Measurements from ENCODE around the gene MCOLN2. TPM values are rescaled to one million over a fixed set of nuclear protein-coding genes. Genes with fewer than 3 reads are reported as not detected.

MCOLN2 gene
- total and polyA plus RNA-seq, 2 of the 8 experiments (the other 6 are each of a cell fraction or from before 2014, with no cell fraction given), result 1.7 to 6.1 TPM

GRCh38 chr1:84956097-84956496 lies 40.8 kb downstream of the MCOLN2 start (continued):
- no peak for TF ChIP-seq SP4 (IDR thresholded peaks at IDR 0.05; ENCODE audit: low read length)

DNA sequence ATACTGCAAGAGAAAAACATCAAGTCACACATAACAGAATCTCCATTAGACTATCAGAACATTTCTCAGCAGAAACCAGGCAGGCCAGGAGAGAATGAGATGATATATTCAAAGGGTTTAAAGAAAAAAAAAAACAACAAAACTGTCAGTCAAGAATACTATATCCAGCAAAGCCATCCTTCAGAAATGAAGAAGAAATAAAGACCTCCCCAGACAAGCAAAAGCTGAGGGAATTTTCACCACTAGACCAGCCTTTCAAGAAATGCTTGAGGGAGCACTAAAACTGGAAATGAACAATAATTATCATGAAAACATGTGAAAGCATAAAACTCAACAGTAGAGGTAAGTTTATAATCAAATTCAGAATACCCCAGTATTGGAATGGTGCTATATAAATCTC lies 47.2 kb downstream of the MCOLN2 start:
- CTCF ChIA-PET (ENCODE audit: partially characterized antibody), result interaction anchor here (2.2 to 10.0 kb wide), 4 partner anchors 8 to 305 kb away, joined by 9 to 122 read pairs (median 62); no protein-coding TSS in a partner anchor
- FAIRE-seq, result no peak
- TF ChIP-seq NRF1 (IDR thresholded peaks at IDR 0.05; ENCODE audit: low read depth, low read length) (no peak), JUN (IDR thresholded peaks at IDR 0.05; ENCODE audit: low read depth, low read length) (no peak), CEBPB (IDR thresholded peaks at IDR 0.05; ENCODE audit: low read depth, low read length) (no peak), ASH2L (IDR thresholded peaks at IDR 0.05; ENCODE audit: low read length) (no peak), HDAC2 (IDR thresholded peaks at IDR 0.05; ENCODE audit: borderline replicate concordance in 1 of 2, low read depth in 2 of 2, low read length in 2 of 2) (no peak), BCL11A (IDR thresholded peaks at IDR 0.05; ENCODE audit: low read depth in 2 of 2, low read length in 2 of 2) (no peak), ATF3 (IDR thresholded peaks at IDR 0.05; ENCODE audit: insufficient read depth, low read depth, low read length) (no peak), POLR2AphosphoS5 (IDR thresholded peaks at IDR 0.05; ENCODE audit: low read depth, low read length) (no peak), YY1 (IDR thresholded peaks at IDR 0.05; ENCODE audit: low read depth, low read length) (no peak)
- TF ChIP-seq, protein P1, sequence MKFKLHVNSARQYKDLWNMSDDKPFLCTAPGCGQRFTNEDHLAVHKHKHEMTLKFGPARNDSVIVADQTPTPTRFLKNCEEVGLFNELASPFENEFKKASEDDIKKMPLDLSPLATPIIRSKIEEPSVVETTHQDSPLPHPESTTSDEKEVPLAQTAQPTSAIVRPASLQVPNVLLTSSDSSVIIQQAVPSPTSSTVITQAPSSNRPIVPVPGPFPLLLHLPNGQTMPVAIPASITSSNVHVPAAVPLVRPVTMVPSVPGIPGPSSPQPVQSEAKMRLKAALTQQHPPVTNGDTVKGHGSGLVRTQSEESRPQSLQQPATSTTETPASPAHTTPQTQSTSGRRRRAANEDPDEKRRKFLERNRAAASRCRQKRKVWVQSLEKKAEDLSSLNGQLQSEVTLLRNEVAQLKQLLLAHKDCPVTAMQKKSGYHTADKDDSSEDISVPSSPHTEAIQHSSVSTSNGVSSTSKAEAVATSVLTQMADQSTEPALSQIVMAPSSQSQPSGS (IDR thresholded peaks at IDR 0.05; ENCODE audit: low read length), result no peak

More for the DNA sequence above, 47.2 kb downstream of the MCOLN2 start:
- no peak overlapping the region for H3K4me3 ChIP-seq (ENCODE audit: extremely low read depth in 1 of 4, insufficient read depth in 2 of 4, low read depth in 3 of 4, low read length in 4 of 4)
- H3K18ac ChIP-seq (ENCODE audit: extremely low read depth, low read length), result no peak overlapping the region
- no peak overlapping the region for H2BK20ac ChIP-seq (ENCODE audit: low read length)
- no peak overlapping the region for H2BK5ac ChIP-seq (ENCODE audit: low read depth, low read length)
- no peak overlapping the region for H4K8ac ChIP-seq (ENCODE audit: extremely low read depth, insufficient read depth, low read length)
- H3K4ac ChIP-seq (replicated peaks; ENCODE audit: insufficient read length, low read depth, low read length), result no peak overlapping the region
- H2BK15ac ChIP-seq (ENCODE audit: low read length), result no peak overlapping the region
- H3K23ac ChIP-seq (ENCODE audit: insufficient read length), result no peak overlapping the region
- H2AFZ ChIP-seq (ENCODE audit: low read length), result no peak overlapping the region
- H4K91ac ChIP-seq (replicated peaks; ENCODE audit: insufficient read length, low read length), result no peak overlapping the region
- no peak overlapping the region for H3K4me2 ChIP-seq (ENCODE audit: insufficient read depth in 1 of 2, low read depth in 2 of 2, low read length in 2 of 2)
- no peak overlapping the region for H2BK12ac ChIP-seq (ENCODE audit: low read depth, low read length)
- H3K14ac ChIP-seq (ENCODE audit: insufficient read length), result no peak overlapping the region
- no peak overlapping the region for H3K27ac ChIP-seq (ENCODE audit: low read depth, low read length)
- no peaks in the 10 kb centered on the region for H4K20me1 ChIP-seq (replicated peaks in 1 of 2; ENCODE audit: control insufficient read depth in 1 of 2, insufficient read depth in 2 of 2, low read length in 2 of 2)
- no peak overlapping the region for H2BK120ac ChIP-seq (replicated peaks; ENCODE audit: low read depth, low read length)
- no peak overlapping the region for H3K56ac ChIP-seq (replicated peaks; ENCODE audit: insufficient read length, low read depth, low read length)
- no peaks in the 10 kb centered on the region for H3K79me1 ChIP-seq (ENCODE audit: low read depth, low read length)
- H3K27me3 ChIP-seq (replicated peaks in 1 of 4; ENCODE audit: control insufficient read depth in 3 of 4, extremely low read depth in 1 of 4, insufficient read depth in 3 of 4, low read length in 3 of 4), result no peaks in the 10 kb centered on the region
- H2AK5ac ChIP-seq (ENCODE audit: low read depth, low read length), result no peak overlapping the region
- no peak for DNase-seq (ENCODE audit: low read depth in 1 of 2, low spot score in 2 of 2)
- no peaks in the 10 kb centered on the region for H3K23me2 ChIP-seq (ENCODE audit: low read depth, low read length)
- no peak overlapping the region for H4K5ac ChIP-seq (ENCODE audit: insufficient read length, low read depth, low read length)
- no peaks in the 10 kb centered on the region for H3K79me2 ChIP-seq (ENCODE audit: control insufficient read depth in 1 of 2, insufficient read depth in 2 of 2, low read length in 2 of 2)
- POLR2A ChIA-PET (ENCODE audit: partially characterized antibody), result no interaction called here
- no peak overlapping the region for H3K9ac ChIP-seq (replicated peaks in 1 of 4; ENCODE audit: extremely low read depth in 1 of 4, low read depth in 3 of 4, low read length in 3 of 4)
- no peaks in the 10 kb centered on the region for H3K9me3 ChIP-seq (ENCODE audit: insufficient read depth in 2 of 2, low read depth in 1 of 2, low read length in 1 of 2)
- H3K36me3 ChIP-seq (ENCODE audit: control insufficient read depth in 2 of 4, insufficient read depth in 4 of 4, low read length in 3 of 4), result no peaks in the 10 kb centered on the region
- H3K4me1 ChIP-seq (replicated peaks in 1 of 4; ENCODE audit: control insufficient read depth in 3 of 4, insufficient read depth in 4 of 4, low read length in 3 of 4), result peaks cover 0 to 2% (median 0%) of the 10 kb centered on the region in 4 experiments; a peak in 3 of 7 replicates

Data from H1 (cell line).